Parathyroid adenoma (tissue), 2 donors: Measurements from ENCODE around the gene C5orf52.

Experiments
- H2AFZ ChIP-seq: fragments of 300-600 bp; sonication (generic); one replicate; pipeline ENCODE4 v1.7.0; 2017; ENCODE audit warnings: antibody characterized with exemption, mild to moderate bottlenecking
- H3K27ac ChIP-seq: fragments of 300-600 bp; sonication (generic); one replicate; pipeline ENCODE4 v1.7.0; 2017
- H3K27me3 ChIP-seq: fragments of 300-600 bp; sonication (generic); one replicate; pipeline ENCODE4 v1.7.0; 2017; ENCODE audit warnings: low read length; ENCODE audit not compliant: control insufficient read depth, insufficient read depth
- H3K36me3 ChIP-seq: fragments of 300-600 bp; sonication (generic); one replicate; pipeline ENCODE4 v1.7.0; 2017; ENCODE audit warnings: low read length; ENCODE audit not compliant: control insufficient read depth, insufficient read depth
- H3K4me1 ChIP-seq: fragments of 300-600 bp; sonication (generic); one replicate; pipeline ENCODE4 v1.7.0; 2017; ENCODE audit warnings: control low read depth
- H3K4me2 ChIP-seq: fragments of 300-600 bp; sonication (generic); one replicate; pipeline ENCODE4 v1.7.0; 2017; ENCODE audit warnings: low read length
- H3K4me3 ChIP-seq: fragments of 300-600 bp; sonication (generic); one replicate; pipeline ENCODE4 v1.7.0; 2017; ENCODE audit warnings: low read depth, low read length
- H3K79me2 ChIP-seq: fragments of 300-600 bp; sonication (generic); one replicate; pipeline ENCODE4 v1.7.0; 2017; ENCODE audit warnings: control low read depth
- H3K9ac ChIP-seq: fragments of 300-600 bp; sonication (generic); one replicate; pipeline ENCODE4 v1.7.0; 2017; ENCODE audit warnings: mild to moderate bottlenecking
- H3K9me3 ChIP-seq: fragments of 300-600 bp; sonication (generic); one replicate; pipeline ENCODE4 v1.7.0; 2017; ENCODE audit warnings: low read length; ENCODE audit not compliant: control insufficient read depth
- CTCF ChIP-seq: fragments of 300-600 bp; sonication (generic); IDR thresholded peaks from one replicate; pipeline ENCODE4 v1.7.0; 2017; ENCODE audit warnings: antibody characterized with exemption, mild to moderate bottlenecking
- donor health status: primary hyperparathyroidism.

Gene C5orf52

GRCh38 chr5:157670662-157671591 lies at the start of gene C5orf52:
Gene C5orf52, plus strand, starts transcription at chr5:157671533. Its CDS starts 82 bp downstream, at chr5:157671615.
- peaks cover 3% of the 10 kb centered on the region for H3K4me1 ChIP-seq
- no peaks in the 10 kb centered on the region for H3K79me2 ChIP-seq
- H3K27ac ChIP-seq = no peak within 1 kb of the TSS
- H3K9ac ChIP-seq = no peak within 1 kb of the TSS
- peak within 1 kb of the TSS; percentile 68 for H2AFZ ChIP-seq
- H3K4me3 ChIP-seq = peak within 1 kb of the TSS; percentile 45
- no peaks in the 10 kb centered on the region for H3K27me3 ChIP-seq
- peak within 1 kb of the TSS; percentile 68 for H3K4me2 ChIP-seq
- TF ChIP-seq CTCF = no peak
- no peaks in the 10 kb centered on the region for H3K9me3 ChIP-seq
- H3K36me3 ChIP-seq = no peaks in the 10 kb centered on the region

GRCh38 chr5:157624144-157624543 lies 47.2 kb upstream of the C5orf52 start:
- H3K79me2 ChIP-seq = no peaks in the 10 kb centered on the region

DNA sequence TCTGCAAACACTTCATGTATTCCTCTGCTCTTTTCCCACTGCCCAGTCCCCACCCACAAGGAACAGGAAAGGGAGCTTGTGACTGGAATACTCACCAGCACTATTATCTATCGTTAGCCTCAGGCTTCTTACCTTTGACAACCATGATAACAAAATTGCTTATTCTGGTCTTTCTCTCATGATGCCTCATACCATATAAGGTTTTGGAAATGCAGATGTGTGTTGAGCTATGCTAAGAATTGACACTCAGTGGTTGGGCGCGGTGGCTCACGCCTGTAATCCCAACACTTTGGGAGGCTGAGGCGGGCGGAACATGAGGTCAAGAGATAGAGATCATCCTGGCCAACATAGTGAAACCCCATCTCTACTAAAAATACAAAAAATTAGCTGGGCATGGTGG lies 44.5 kb upstream of the C5orf52 start:
- Histone ChIP-seq H3K27ac (no peak overlapping the region), H3K4me3 (no peak overlapping the region)
- TF ChIP-seq CTCF = no peak

More at GRCh38 chr5:157624144-157624543, 47.2 kb upstream of the C5orf52 start:
- Histone ChIP-seq H3K9me3 (no peaks in the 10 kb centered on the region), H3K27me3 (no peaks in the 10 kb centered on the region), H3K4me2 (no peak overlapping the region), H3K9ac (no peak overlapping the region), H3K4me3 (no peak overlapping the region), H3K36me3 (no peaks in the 10 kb centered on the region), H3K27ac (no peak overlapping the region), H3K4me1 (no peaks in the 10 kb centered on the region), H2AFZ (no peak overlapping the region)
- TF ChIP-seq CTCF = no peak

DNA sequence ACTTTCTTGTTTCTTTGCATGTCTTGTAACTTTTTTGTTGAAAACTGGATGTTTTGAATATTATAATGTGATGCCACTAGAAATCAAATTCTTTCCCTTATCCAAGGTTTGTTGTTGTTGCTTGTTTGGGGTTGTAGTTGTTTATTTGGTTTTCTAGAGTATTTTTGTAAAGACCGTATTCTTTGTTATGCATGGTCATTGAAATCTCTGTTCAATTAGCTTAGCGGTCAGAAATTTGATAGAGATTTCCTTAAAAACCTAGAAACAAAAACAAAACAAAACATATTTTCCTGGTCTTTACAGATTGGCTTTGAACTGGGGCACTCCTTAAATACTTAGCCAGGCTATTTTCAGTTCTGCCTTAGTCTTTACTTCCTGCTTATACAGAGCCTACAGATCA lies 41.0 kb upstream of the C5orf52 start:
- Histone ChIP-seq H3K4me2 (no peak overlapping the region), H3K4me3 (no peak overlapping the region), H3K36me3 (no peaks in the 10 kb centered on the region), H3K27ac (no peak overlapping the region), H3K9ac (no peak overlapping the region), H3K4me1 (no peaks in the 10 kb centered on the region), H3K9me3 (no peaks in the 10 kb centered on the region), H3K27me3 (no peaks in the 10 kb centered on the region), H2AFZ (no peak overlapping the region), H3K79me2 (no peaks in the 10 kb centered on the region)
- no peak for TF ChIP-seq CTCF

More for the DNA sequence above, 44.5 kb upstream of the C5orf52 start:
- H3K79me2 ChIP-seq = no peaks in the 10 kb centered on the region
- H3K4me2 ChIP-seq = no peak overlapping the region
- H3K9ac ChIP-seq = no peak overlapping the region
- no peaks in the 10 kb centered on the region for H3K4me1 ChIP-seq
- H3K36me3 ChIP-seq = no peaks in the 10 kb centered on the region
- H3K9me3 ChIP-seq = no peaks in the 10 kb centered on the region
- no peak overlapping the region for H2AFZ ChIP-seq
- no peaks in the 10 kb centered on the region for H3K27me3 ChIP-seq
